CD4-positive, alpha-beta T cell treated with Interleukin-10 for 1 hour (primary cell): Measurements from ENCODE around the gene FABP2.
"Not testable (repeated sequence)": the region's sequence is repeated elsewhere in the genome, so short reads cannot be mapped to it uniquely, and the experiment has no call there.

ENCODE experiments used
- DNase-seq: peaks from one replicate; pipeline ENCODE4 v3.0.0-alpha.2; 2020

Gene FABP2

GRCh38 chr4:119321921-119322687 lies at the start of gene FABP2:
TSS of gene FABP2 (minus strand) at chr4:119322138. CDS start at chr4:119322102, 36 bp downstream.
- no peak for DNase-seq

- DNase-seq = not testable (repeated sequence)
These were observed 49.2 kb upstream of the FABP2 start for GRCh38 chr4:119370951-119371683.

- peak; percentile 66 for DNase-seq
These were observed 48.5 kb upstream of the FABP2 start for GRCh38 chr4:119370392-119370791.

- not testable (repeated sequence) for DNase-seq
These were observed 44.9 kb upstream of the FABP2 start for GRCh38 chr4:119366802-119367201.

- DNase-seq = not testable (repeated sequence)
These were observed 42.3 kb upstream of the FABP2 start for GRCh38 chr4:119364203-119364602.

- not testable (repeated sequence) for DNase-seq
These were observed 41.4 kb upstream of the FABP2 start for GRCh38 chr4:119363372-119363771.

- DNase-seq = not testable (repeated sequence)
These were observed 40.5 kb upstream of the FABP2 start for GRCh38 chr4:119362413-119362812.

- not testable (repeated sequence) for DNase-seq
These were observed 37.9 kb upstream of the FABP2 start for GRCh38 chr4:119359873-119360272.

GRCh38 chr4:119356796-119357195 lies 34.9 kb upstream of the FABP2 start:
- not testable (repeated sequence) for DNase-seq

- not testable (repeated sequence) for DNase-seq
These were observed 34.1 kb upstream of the FABP2 start for GRCh38 chr4:119356041-119356440.

- not testable (repeated sequence) for DNase-seq
These were observed 31.4 kb upstream of the FABP2 start for GRCh38 chr4:119353364-119353763.

GRCh38 chr4:119348169-119348568 lies 26.2 kb upstream of the FABP2 start:
- DNase-seq = not testable (repeated sequence)

- not testable (repeated sequence) for DNase-seq
These were observed 21.4 kb upstream of the FABP2 start for GRCh38 chr4:119343293-119343692.

GRCh38 chr4:119339895-119340294 lies 18.0 kb upstream of the FABP2 start:
- DNase-seq = not testable (repeated sequence)

- no peak for DNase-seq
These were observed 15.1 kb upstream of the FABP2 start for GRCh38 chr4:119337010-119337409.

GRCh38 chr4:119336332-119336979 lies 14.5 kb upstream of the FABP2 start:
- DNase-seq = not testable (repeated sequence)

GRCh38 chr4:119329835-119330620 lies 8.1 kb upstream of the FABP2 start:
- no peak for DNase-seq

GRCh38 chr4:119328695-119329094 lies 6.8 kb upstream of the FABP2 start:
- DNase-seq = no peak

GRCh38 chr4:119317990-119318389 lies 3.9 kb downstream of the FABP2 start:
- no peak for DNase-seq

- DNase-seq = no peak
These were observed 6.9 kb downstream of the FABP2 start for GRCh38 chr4:119315036-119315435.

GRCh38 chr4:119314356-119314755 lies 7.6 kb downstream of the FABP2 start:
- peak; percentile 62 for DNase-seq

- DNase-seq = no peak
These were observed 8.7 kb downstream of the FABP2 start for GRCh38 chr4:119313237-119313636.

GRCh38 chr4:119310826-119311225 lies 11.1 kb downstream of the FABP2 start:
- no peak for DNase-seq
